NCI-H524 (cell line): ENCODE measurements around the gene ZNF121.
A peak's percentile ranks its signal among the peaks of the same experiment; 100 is the strongest.
"Not testable (repeated sequence)": the region's sequence is repeated elsewhere in the genome, so short reads cannot be mapped to it uniquely, and the experiment has no call there.

Experiments
- DNase-seq, 2 experiments: peaks; one replicate each; lab custom pipeline; 2025; lab: John Stamatoyannopoulos, UW

ZNF121 gene

DNA sequence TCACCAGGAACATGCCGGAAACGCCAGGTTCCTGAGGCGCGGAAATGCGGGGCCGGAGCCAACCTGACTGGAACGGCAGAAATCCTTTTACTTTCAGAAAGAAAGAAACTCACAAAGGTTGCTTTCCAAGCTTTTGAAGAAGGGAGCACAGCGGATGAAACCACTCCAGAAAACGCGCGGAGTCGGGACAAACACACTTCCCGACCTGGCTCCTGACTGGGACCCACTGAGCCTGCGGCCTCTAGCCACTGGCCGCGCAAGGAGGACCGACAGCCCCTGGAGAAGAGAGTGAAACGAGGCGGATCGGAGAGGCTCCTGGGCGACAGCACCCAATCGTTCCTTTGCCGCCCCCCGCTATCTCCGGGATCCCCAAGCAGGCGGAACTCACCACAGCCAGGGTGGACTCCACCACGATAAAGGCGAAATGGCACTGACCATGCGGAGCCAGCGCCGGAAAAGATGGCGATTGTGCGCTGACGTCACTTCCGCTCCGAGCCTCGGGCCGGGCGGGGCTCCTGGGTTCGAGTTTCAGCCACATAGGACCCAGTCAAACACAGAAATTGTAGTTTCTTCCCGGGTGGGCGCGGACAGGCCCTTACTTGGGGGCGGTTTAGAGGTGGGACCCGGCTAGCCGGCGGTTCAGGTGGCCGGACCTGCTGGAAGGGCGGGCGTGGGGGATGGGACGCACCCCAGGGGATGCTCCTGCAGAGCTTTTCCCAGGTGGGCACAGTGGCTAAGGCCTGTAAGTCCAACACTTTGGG, at the start of gene ZNF121:
Gene ZNF121, minus strand, starts transcription at position 432 of the 761 bp plus-strand sequence. CDS start 16,407 bp downstream, outside the sequence.
- peak; percentile 75 to 87 for DNase-seq

DNA sequence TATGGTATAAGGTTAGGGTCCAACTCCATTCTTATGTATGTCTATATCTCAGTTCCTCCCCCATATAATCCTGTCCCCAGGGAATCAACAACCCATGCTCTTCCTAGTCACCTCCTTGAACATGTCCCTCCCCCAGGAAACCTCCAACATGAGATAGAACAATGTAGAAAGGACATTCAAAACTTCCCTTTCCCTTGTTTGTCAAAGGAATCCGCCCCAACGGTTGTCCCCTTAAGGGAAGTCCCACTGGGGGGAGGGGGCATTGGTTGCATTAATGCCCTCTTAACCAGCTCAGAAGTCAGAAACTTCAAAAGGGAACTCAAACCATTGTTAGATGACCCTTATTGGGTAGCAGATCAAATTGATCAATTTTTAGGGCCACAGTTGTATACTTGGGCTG, 43.6 kb upstream of the ZNF121 start:
- no peak for DNase-seq

DNA sequence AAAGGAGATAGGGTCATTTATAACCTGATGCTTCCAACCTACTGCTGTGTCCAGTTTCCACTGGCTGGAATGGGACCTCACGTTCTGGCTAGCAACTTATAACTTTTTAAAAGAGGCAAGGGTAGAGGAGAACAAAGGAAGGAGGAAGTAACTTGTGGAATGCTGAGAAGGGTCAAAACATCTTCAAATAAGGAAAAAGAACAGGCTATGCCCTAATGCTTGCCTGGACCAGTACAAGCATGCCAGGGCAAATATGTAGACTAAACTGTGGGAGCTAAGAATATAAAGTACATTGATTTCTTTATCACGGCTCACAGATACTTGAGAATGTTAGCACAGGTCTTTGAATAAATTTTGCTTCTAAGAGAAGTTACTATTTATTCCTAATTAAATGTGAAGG, 38.2 kb upstream of the ZNF121 start:
- no peak for DNase-seq

DNA sequence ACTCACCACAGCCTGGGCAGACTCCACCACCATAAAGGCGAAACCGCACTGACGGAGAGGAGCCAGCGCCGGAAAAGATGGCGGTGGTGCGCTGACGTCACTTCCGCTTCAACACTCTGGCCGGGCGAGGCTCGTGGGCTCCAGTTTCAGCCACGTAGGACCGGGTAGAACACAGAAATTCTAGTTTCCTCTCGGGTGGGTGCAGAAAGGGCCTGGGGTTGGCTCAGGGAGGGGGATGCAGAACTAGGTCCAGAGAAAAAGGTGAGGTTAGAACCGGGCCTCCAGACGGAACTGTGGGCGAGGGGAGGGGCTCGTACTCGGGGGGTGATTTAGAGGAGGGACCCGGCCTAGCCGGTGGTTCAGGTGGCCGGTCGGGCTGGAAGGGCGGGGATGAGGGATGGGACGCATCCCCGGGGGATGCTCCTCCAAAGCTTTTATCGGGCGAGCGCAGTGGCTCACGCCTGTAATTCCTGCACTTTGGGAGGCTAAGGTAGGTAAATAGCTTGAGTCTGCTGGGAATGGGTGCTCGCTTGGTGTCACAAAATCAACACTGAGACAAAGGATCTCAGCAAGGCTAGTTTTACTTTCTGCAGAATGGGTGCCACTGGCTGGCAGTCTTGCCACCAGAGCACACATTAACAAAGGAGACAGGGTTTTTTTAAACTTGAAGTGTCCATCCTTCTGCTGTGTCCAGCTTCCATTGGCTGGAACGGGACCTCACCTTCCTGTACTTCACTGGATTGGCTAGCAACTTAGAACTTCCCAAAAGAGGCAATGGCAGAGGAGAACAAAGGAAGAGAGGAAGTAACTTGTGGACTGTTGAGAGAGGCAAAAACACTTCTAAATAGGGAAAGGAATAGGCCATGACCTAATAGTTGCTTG, 37.1 kb upstream of the ZNF121 start, which contains the start of gene ZNF561:
Gene ZNF561, minus strand, starts transcription at position 77 of the 882 bp plus-strand sequence. CDS start 1,776 bp downstream, outside the sequence.
- DNase-seq, result peak; percentile 69 to 79

DNA sequence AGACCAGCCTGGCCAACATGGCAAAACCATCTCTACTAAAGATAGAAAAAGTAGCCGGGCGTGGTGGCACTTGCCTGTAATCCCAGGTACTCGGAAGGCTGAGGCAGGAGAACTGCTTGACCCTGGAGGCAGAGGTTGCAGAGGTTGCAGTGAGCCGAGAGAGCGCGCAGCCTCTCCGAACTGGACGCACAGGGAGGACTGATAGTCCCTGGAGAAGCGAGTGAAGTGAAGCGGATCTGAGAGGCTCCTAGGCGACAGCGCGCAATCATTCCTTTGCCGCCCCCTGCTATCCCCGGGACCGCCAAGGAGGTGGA, 36.5 kb upstream of the ZNF121 start:
- no peak for DNase-seq

DNA sequence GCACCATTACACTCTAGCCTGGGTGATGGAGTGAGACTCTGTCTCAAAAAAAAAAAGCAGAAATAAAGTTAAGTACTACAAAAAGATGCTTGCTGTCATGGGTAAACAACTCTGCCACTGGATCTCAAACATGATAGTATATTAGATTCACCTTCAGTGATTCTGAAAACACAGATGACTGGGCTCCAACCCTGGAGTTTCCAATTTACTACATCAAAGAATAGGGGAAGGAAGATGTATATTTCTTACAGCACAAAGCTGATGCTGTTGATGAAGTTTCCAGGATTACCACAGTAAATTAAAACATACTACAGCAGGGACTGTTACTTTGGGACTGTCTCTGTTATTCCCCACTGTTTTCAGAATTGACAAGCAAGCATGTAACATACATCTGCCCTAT, 31.5 kb upstream of the ZNF121 start:
- no peak for DNase-seq

DNA sequence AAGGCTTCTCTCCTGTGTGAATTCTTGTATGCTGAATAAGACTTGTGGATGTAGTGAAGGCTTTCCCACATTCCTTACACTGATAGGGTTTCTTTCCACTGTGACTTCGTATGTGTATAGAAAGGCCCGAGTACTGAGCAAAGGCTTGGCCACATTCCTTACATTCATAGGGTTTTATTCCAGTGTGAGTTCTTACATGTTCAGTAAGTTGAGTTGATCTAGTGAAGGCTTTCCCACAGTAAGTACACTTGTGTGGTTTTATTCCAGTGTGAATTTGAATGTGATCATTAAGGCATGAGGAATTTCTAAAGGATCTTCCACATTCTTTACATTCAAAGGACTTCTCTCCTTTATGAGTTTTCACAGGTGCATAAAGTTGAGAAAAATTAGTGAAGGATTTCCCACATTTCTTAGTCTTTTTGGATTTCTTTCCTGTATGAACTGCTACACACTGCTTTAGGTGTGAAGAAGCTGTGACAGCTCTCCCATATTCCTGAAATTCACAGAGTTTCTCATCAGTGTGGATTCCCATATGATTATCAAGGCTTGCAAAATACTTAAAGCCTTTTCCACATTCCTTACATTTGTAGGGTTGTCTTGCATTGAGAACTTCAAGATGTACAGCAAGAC, 26.3 kb upstream of the ZNF121 start:
- DNase-seq, result no peak

DNA sequence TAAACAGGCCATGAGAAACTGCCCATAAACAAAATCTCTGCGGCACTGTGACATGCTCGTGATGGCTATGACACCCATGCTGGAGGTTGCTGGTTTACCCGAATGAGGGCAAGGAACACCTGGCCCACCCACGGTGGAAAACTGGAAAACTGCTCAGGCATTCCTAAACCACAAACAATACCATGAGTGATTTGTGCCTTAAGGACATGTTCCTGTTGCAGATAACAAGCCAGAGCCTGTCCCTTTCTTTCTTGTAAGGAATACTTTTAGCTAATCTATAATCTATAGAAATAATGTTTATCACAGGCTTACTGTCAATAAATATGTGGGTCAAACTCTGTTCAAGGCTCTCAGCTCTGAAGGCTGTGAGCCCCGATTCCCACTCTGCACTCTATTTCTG, 24.6 kb upstream of the ZNF121 start:
- DNase-seq, result no peak

DNA sequence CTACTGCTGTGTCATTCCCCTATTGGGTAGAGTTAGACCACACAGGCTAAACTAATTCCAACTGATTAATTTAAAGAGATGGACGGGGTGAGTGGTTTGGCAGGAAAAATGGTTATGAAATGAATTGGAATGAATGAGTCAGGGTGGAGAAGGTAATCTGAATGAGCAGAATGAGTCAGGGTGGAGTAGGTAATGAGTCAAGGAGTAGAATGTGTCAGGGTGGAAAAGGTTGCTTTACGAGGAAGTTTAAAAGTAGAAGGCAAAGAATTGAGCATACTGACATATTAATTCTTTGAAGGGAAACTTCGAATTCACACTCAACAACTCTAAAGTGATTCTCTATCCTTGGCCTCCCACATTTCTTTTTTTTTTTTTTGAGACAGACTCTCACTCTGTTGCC, 12.7 kb upstream of the ZNF121 start:
- no peak for DNase-seq

DNA sequence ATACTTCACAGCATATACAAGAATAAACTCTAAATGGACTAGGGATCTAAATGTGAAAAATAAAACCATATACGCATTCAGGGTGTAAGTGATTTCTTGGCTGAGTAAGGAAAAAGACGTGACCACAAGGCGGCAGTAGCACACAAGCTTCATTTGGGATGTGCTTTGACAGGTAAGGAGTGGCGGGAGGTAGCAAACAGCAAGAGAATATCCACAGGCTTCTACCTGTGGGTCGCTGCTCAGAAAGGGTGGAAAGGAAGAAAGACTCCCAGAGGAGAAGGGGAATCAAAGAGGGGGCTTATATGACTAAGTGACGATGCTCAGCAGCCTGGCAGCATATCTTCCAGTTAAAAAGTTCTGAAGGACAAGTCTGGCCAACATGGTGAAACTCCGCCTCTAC, 2.5 kb upstream of the ZNF121 start:
- DNase-seq, result peak; percentile 4 to 75

DNA sequence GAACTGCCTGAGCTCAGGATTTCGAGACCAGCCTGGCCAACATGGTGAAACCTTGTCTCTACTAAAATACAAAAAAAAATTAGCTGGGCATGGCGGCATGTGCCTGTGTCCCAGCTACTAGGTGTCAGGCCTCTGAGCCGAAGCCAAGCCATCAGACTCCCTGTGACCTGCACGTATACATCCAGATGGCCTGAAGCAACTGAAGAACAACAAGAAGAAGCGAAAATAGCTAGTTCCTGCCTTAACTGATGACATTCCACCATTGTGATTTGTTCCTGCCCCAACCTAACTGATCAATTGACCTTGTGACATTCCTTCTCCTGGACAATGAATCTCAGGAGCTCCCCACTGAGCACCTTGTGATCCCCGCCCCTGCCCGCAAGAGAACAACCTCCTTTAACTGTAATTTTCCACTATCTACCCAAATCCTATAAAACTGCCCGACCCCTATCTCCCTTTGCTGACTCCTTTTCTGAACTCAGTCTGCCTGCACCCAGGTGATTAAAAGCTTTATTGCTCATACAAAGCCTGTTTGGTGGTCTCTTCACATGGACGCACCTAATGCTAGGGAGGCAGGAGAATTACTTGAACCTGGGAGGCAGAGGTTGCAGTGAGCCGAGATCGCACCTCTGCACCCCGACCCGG, 2.1 kb downstream of the ZNF121 start:
- DNase-seq, result not testable (repeated sequence)

DNA sequence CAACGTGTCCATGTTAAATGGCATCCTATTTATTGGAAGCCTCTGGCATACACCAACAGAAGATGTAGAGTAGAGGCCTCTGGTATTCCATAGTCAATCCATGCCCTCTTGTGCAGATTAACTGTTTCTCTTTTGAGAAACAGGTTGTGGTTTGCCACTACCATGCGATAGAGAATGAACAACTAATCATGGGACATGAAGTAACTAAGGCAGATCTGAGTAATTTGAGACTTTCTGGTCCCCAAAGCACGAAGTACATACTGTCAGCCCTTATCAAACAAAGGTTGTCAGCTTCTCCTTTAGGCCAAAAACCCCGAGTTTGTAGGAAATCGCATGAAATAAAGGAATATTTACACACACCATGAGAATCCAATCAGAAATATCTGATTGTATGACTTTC, 3.6 kb downstream of the ZNF121 start:
- DNase-seq, result no peak

DNA sequence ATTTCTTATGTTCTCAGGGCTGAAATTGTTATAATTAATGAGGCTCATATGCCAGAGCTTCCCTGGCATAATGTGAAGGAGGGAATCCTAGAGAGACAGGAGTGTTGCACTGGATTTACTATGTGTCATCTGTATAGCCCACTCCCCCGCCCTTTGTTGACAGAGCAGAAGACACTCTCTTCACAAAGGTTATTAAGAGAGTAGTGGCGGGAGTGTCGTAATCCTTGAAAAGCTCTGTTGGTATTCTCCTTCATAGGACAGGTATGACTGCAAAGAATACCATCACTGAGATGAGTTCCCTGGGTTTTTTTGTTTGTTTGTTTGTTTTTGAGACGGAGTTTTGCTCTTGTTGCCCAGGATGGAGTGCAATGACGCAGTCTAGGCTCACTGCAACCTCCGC, 14.0 kb downstream of the ZNF121 start:
- DNase-seq, result no peak

DNA sequence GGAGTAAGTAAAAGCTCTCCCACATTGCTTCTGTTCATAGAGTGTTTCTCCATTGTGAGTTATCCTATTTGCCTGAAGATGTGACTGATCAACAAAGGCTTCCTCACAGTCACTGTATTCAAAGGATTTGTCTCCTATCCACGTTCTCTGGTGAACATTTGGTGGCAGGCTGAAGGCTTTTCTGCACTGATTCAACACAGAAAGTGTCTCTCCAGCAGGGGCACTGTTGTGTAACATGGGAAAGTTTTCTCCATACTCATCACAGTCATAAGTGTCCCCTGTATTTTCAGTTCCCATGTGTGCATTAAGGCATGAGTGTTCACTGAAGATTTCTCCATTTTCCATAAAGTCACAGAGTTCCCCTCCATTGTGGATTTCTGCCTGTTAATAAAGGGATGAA, 17.6 kb downstream of the ZNF121 start:
- no peak for DNase-seq

DNA sequence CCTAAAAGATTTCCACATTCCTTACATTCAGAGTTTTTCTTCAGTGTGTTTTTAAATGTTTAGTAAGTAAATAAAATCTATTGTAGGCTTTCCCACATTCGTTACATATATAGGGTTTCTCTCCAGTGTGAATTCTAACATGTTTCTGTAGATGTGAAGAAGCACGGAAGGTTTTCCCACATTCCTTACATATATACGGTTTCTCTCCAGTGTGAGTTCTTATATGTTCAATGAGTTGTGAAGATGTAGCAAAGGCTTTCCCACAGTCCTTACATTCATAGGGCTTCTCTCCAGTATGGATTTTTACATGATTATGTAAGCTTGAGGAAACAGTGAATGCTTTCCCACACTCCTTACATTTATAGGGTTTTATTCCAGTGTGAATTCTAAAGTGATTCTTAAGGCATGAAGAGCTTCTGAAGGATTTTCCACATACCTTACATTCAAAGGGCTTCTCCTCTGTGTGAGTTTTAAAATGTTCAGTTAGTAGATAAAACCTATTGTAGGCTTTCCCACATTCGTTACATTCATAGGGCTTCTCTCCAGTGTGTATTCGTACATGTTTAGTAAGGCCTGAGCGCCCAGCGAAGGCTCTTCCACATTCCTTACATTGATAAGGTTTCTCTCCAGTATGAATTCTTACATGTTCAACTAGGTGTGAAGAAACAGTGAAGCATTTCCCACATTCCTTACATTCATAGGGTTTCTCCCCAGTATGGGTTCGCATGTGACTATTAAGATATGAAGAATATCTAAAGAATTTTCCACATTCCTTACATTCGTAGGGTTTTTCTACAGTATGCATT, 18.2 kb downstream of the ZNF121 start:
- DNase-seq, result no peak

DNA sequence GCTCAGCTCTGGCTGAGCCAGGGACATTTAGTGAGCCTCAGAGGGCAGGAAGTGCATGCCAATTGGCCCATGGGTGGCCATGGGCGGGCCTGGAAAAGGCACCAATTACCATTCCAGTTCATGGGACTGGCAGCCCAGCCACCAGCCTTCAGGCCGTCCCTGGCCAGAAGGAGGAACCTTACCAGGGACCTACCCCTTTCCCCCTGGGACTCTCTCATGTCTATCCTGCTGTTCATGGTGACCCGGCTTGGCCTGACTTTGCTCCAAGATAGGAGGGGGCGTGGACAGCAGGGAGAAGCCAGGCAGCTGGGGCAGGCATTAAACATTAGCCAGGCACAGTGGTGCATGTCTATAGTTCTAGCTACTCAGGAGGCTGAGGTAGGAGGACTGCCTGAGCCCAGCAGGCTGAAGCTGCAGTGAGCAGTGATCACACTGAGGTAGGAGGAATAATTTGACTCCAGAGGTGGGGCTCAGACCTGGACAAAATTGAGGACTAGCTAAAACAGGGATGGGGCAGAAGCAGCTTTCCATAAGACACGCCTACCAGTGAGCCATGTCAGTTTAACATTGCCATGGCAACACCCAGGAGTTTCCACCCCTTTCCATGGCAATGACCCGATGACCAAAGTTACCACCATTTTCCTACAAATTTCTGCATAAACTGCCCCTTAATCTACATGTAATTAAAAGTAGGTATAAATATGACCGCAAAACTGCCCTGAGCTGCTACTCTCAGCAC, 31.6 kb downstream of the ZNF121 start:
- no peak for DNase-seq

DNA sequence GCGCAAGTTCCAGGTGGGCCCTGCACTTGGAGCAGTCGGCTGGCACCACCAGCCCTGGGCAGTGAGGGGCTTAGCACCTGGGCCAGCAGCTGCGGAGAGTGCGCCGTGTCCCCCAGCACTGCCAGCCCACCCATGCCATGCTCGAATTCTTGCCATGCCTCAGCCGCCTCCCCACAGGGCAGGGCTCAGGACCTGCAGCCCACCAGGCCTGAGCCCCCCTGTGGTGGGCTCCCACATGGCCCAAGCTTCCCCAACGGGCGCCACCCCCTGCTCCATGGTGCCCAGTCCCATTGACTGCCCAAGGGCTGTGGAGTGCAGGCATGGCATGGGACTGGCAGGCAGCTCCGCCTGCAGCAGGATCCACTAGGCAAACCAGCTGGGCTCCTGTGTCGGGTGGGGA, 36.4 kb downstream of the ZNF121 start:
- DNase-seq, result no peak

DNA sequence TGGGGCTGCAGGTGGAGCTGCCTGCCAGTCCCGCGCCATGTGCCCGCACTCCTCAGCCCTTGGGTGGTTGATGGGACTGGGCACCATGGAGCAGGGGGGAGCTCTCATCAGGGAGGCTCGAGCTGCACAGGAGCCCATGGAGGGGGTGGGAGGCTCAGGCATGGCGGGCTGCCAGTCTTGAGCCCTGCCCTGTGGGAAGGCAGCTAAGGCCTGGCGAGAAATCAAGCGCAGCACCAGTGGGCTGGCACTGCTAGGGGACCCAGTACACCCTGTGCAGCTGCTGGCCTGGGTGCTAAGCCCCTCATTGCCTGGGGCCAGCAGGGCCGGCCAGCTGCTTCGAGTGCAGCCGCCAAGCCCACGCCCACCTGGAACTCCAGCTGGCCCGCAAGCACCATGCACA, 43.0 kb downstream of the ZNF121 start:
- DNase-seq, result peak in 1 of 2 experiments; percentile 61

DNA sequence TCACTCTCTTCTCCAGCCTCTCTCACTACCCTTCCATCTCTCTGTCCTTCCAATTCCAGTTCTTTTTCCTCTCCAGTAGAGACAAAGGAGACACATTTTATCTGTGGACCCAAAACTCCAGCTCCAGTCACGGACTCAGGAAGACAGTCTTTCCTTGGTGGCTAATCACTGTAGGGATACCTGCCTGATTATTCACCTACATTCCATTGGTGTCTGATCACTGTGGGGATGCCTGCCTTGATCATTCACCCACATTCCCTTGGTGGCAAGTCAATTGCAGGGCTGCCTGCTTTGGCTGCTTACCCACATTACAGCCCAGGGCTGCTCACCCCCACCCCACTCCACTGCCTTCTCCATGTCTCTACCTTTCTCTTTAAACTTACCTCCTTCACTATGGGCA, 44.4 kb downstream of the ZNF121 start:
- not testable (repeated sequence) for DNase-seq

DNA sequence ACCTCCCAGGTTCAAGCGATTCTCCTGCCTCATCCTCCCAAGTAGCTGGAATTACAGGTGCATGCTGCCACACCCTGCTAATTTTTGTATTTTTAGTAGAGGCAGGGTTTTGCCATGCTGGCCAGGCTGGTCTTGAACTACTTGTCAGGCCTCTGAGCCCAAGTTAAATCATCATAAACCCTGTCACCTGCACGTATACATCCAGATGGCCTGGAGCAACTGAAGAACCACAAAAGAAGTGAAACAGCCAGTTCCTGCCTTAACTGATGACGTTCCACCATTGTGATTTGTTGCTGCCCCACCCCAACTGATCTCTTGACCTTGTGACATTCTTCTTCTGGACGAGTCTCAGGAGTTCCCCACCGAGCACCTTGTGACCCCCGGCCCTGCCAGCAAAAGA, 45.1 kb downstream of the ZNF121 start:
- DNase-seq, result not testable (repeated sequence)
